HG02623 (cell line): ENCODE results near the gene CAMK1D.
"Not testable (repeated sequence)": the region's sequence is repeated elsewhere in the genome, so short reads cannot be mapped to it uniquely, and the experiment has no call there.

Experiments
- ATAC-seq: cut with Tn5 transposase; IDR thresholded peaks from one replicate; pipeline ENCODE4 v1.9.1; 2021; ENCODE audit warnings: moderate library complexity; ENCODE audit not compliant: unreplicated experiment

CAMK1D gene

DNA sequence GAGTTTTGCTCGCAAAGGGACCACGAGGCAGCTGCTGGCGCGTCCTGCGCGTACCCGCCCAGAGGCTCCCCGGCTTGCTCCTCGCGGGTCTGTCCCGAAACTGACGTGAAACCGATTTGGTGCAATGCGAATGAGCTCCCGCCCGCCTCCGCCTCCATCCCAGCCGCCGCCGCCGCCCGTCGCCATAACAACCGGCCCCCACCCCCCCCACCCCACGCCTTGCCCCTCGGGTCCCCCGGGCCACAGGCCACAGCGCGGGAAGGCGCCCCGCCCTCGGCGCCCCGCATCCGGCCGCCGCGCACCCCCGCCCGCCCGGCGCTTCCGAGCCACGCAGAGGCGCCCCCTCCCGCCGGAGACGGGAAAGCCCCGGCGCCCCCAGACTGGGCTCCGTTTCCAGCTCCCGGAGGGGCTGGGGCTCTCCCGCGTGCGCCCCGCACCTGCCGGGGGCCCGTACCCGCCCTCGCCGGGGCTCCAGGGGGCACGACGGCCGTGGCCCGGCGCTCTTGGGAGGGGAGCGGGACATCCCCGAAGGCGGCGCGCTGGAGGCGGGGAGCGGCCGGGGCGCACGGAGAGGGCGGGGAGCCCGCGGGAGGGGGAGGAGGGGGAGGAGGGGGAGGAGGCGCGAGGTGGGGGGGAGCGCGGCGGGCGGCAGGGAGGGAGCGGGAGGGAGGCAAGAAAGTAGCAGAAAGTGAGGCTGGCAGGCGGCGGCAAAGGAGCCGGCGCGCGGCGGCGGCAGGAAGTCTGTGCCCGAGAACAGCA, at the start of gene CAMK1D:
Gene CAMK1D, plus strand, starts transcription at position 678 of the 759 bp plus-strand sequence.
- ATAC-seq, result peak; percentile 42

DNA sequence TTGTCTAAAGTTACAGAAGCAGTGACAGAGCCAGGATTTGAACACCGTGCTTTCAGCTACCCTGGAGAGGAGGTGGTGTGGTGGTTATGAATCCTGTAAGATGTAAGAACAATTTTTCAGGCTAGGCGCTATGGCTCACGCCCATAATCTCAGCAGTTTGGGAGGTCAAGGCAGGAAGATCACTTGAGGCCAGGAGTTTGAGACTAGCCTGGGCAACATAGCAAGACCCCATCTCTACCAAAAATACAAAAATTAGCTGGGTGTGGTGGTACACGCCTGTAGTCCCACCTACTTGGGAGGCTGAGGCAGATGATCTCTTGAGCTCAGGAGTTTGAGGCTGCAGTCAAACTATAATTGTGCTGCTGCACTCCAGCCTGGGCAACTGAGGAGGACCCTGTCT, 48.3 kb upstream of the CAMK1D start:
- ATAC-seq, result not testable (repeated sequence)

DNA sequence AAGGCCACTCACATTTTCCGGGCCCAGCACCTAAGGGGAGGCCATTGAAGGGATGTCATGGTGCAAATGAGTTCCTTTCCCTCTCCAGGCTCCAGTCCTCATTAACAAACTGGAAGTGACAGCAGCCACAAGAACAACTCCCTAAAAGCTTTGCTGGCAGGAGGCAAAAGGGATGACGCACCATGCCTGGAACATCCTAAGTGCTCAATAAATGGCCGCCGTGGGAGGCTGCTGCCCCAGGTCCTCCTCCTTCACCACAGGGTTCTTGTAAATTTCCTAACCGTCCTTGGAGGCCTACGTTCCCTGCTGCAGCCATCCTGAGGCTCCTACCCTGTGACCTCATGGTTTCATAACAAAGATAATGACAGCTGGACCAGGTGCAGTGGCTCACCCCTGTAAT, 41.3 kb upstream of the CAMK1D start:
- ATAC-seq, result no peak

DNA sequence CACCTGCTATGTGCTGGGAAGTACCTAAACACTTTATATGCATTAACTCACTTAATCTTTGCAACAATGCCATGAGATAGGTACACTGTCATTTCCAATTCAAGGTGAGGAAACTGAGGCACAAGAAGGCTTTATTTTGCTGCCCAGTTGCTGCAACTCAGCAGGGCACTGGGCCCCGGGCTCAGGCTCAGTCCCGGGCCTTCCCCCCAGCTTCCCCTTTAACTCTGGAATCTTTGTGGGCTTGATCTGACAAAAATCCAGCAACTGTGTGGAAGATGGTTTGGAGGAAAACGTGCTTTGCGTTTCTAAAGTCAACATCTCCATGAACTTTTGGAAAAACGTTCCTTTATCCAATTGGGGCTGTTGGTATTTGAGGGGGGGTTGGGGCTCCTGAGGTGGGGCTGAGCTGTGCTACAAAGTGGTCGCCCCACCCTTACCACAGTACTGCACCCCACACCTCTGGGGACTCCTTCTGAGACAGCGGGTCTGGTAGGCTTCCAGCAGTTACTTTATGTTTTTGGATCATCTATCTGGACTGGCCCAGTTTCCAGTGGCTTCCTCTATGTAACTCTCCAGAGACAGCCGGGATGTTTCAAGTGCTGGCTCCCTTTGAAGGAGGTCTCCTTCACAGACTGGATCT, 40.5 kb upstream of the CAMK1D start:
- ATAC-seq, result no peak

DNA sequence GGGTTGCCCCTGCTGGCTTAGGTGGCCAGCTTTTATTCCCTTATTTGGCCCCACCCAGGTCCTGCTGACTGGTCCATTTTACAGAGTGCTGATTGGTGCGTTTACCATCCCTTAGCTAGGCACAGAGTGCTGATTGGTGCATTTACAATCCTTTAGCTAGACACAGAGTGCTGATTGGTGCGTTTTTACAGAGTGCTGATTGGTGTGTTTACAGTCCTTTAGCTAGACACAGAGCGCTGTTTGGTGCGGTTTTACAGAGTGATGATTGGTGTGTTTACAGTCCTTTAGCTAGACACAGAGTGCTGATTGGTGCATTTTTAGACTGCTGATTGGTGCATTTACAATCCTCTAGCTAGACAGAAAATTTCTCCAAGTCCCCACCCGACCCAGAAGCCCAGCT, 39.6 kb upstream of the CAMK1D start:
- not testable (repeated sequence) for ATAC-seq

DNA sequence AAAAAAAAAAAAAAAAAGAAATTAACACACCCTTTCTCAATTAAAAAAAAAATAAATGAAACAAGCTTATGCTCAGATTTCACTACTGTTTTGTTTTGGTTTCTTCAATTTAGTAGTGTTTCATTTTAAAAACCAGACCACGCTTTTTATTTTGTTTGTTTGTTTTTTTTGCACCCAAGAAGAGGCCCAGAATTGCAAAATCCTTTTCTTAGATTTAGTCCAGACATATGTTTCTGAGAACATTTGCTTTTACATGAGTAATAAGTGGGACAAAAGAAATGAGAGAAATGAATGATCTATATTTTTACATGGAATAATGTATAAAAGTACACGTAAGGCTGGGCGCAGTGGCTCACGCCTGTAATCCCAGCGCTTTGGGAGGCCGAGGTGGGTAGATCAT, 34.5 kb upstream of the CAMK1D start:
- ATAC-seq, result no peak

DNA sequence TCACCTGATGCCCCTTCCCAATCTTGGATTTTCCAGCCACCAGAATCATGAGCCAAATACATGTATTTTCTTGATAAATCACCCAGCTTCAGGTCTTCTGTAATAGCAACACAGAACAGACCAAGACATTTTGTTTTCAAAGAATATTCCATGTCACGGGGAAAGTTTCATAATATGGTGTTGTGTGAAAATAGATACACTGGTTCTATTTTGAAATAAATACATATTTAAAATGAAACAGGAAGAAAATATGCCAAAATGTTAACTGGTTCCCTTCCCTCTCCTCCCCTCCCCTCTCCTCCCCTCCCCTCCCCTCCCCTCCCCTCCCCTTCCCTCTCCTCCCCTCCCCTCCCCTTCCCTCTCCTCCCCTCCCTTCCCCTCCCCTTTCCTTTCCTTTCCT, 30.3 kb upstream of the CAMK1D start:
- ATAC-seq, result no peak

DNA sequence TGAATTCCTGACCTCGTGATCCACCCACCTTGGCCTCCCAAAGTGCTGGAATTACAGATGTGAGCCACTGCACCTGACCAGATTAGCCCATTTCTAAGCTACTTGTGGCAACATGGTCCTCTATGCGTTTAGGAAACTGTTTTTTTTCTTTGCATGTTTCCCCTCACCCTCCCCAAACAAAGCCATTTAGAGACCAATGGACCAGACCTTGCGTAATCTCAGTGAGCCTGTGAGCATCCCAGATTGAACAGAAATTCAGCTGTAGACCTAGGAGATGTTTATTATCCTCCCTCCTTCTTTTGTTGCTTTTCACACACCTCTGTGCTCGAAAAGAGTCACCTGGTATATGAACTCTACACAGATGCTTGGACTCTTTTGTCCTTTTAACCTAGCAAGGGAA, 28.5 kb upstream of the CAMK1D start:
- no peak for ATAC-seq

DNA sequence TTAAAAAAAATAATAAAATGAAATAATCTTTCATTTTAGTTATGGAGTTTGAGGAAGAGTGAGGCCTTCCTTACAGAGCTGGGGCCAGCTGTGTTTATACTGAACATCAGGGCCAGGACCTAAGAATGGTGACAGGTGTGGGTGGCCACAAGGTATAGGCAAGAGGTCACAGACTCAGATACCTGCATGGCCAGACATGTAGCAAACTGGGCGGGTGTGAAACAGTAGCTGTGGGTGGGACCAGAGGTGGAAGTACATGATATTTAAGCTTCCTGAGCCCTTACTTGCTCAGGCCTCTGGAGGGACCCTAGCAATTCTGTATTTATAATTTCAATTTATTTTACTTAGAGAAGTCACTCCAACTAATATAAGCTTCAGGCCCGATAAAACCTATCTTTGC, 27.7 kb upstream of the CAMK1D start:
- ATAC-seq, result no peak

DNA sequence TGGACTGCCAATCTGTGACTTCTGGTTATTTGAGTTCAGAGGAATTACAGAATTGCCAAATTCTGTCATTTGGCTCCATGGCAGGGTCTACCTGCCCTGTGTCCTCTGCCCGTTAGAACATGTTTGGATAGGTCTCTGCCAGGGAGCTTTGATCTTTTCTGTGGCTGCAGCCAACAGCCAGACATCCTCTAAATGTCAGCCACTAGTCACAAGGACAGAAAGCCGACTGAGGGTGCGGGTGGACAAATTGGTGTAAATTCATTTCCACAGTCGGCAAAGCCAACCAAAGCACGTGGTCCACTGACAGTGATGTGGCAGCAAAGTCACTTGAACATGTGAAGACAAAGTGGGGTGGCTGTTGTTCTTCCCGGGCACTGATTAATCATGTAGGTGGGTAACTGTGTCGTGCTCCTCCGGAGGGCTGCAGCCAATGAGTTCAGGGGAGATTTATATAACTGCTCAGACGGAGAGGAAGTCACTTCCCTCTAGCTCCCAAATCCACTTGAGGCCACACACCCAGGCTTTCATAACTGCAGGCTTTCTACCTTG, 26.7 kb upstream of the CAMK1D start:
- ATAC-seq, result no peak

DNA sequence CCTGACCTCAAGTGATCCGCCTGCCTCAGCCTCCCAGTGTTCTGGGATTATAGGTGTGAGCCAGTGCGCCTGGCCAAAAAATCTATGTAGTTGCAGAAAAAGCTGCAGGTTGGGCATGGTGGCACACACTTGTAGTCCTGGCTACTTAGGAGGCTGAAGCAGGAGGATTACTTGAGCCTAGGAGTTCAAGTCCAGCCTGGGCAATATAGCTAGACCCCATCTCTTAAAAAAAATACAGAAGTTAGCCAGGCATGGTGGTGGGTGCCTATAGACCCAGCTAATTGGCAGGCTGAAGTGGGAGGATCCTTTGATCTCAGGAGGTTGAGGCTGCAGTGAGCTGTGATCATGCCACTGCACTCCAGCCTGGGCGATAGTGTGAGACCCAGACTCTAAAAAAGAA, 24.8 kb upstream of the CAMK1D start:
- ATAC-seq, result no peak

DNA sequence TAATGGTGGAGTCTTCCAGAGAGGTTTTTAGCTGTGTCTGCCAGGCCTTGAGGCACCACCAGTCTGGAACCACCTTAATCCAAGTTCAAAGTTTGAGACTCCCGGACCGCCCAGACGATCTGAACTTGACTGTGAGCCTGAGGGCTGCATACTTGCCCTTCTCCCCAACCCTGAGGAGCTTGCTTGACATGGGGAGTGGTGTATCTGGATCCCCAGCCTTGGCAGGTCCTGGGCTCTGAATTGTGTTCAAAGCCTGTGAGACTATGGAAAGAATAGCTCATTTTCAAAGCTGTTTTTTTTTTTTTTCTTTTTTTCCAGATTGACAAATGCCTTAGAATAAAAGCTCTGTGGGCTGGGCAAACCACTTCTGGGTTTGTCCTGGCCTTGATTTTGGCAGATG, 22.3 kb upstream of the CAMK1D start:
- ATAC-seq, result no peak

DNA sequence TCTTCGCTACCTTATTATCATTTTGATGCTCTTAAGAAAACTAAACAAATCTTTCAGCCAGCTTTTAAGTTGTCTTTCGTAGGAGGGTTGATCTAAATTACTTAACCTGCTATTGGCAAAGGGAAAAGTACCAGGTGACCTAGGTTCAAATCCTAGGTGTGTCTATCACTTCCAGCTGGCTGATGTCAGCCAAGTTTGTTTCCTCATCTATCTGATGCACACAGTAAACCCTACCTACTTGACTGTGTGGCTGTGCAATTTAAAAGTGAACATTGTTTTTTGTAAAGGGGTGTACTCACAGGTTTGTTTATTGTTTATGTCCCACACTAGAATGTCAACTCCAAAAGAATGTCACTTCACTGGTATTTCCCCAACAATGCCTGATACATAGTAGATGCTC, 21.9 kb upstream of the CAMK1D start:
- no peak for ATAC-seq

DNA sequence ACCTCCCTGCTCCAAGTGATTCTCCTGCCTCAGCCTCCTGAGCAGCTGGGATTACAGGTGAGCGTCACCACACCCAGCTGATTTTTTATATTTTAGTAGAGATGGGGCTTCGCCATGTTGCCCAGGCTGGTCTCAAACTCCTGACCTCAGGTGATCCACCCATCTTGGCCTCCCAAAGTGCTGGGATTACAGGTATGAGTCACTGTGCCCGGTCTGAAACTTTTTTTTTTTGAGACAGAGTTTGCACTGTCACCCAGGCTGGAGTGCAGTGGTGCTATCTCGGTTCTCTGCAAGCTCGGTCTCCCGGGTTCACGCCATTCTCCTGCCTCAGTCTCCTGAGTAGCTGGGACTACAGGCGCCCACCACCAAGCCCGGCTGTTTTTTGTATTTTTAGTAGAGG, 21.0 kb upstream of the CAMK1D start:
- ATAC-seq, result not testable (repeated sequence)

DNA sequence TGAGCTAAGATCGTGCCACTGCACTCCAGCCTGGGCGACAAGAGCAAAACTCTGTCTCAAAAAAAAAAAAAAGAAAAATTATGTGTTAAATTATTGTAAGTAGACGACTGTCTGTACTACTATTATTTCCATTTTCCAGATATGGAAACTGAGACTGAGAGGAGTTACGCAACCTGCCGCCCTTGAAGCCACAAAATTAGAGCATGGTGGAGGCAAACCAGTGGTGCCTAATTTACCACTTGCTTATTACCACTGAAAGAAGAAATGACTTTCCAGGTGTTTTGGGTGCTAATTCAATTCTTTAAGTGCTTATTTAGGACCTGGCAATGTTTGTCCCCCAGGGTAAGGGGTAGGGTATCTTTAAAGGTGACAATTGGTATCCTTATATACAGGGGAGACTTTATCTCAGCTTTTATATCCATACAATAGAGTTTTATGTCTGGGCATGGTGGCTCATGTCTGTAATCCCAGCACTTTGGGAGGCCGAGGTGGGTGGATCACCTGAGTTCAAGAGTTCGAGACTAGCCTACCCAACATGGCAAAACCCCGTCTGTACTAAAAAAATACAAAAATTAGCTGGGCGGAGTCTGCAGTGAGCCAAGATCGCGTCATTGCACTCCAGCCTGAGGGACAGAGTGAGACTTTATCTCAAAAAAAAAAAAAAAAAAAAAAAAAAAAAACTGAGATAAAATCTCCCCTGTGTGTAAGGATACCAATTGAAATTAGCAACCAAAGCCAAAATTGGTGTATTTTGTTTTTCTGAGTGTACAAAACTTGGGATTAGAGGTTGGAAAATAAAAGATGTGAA, 16.6 kb upstream of the CAMK1D start:
- no peak for ATAC-seq

DNA sequence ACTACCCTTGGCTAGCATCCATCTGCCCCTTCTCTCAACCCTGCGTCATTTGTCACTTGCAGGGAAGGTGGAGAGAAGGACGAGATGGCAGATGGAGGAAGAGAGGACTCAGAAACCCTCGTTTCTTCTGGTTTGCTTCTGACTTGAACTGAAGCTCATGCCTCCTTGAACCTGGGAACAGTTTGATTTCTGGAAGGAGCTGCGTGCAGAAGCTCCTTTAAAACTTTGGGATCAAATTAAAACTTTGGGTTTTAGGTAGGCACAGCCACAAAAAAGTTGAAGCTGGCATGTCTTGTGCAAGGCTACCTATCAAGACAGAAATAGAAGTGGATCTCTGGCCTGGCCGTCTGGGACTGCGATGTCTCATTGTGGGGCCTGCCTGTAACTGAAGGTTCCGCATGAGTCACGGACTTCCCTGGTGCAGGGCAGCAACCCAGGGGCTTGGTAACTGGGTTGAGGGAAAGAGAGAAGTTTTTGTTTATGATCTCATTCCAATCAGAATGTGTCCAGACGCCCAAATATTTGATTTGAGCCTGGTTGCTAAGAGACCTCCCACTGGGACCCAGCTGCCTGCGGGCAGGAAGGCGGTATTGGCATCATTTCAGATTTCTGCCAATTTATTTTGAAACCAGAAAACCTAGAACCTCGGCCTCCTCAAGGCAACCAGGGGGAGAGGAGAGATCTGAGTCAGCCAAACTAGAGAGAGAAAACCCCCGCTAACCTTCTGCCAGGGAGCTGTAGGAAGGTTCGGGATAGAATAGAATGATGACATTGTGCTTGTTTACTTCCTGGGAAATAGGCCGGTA, 15.8 kb upstream of the CAMK1D start:
- peak; percentile 71 for ATAC-seq

DNA sequence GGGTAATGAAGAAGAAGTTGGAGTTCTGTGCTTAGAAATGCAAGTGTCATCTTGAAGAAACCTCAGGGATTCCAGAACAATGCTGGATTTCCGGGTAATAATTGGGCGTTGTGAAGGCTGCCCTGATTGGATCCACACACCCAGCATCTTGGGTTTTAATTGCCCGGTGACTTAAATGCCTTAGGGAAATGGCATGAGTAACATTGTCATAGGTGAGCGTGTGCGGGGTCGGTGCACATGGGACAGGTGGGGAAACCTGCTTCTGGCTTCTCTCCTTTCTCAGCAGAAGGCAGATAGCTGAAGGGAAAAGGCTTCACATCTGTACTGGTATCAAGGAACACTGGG, 15.2 kb upstream of the CAMK1D start:
- ATAC-seq, result no peak

DNA sequence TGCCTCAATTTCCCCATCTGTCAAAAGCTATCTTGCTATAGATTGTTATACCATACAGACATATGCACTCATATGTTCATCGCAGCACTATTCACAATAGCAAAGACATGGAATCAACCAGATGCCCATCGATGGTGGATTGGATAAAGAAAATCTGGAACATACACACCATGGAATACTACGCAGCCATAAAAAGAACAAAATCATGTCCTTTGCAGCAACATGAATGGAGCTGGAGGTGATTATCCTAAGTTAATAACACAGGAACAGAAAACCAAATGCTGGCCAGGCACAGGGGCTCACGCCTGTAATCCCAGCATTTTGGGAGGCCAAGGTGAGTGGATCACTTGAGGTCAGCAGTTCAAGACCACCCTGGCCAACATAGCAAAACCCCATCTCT, 14.2 kb upstream of the CAMK1D start:
- ATAC-seq, result not testable (repeated sequence)

DNA sequence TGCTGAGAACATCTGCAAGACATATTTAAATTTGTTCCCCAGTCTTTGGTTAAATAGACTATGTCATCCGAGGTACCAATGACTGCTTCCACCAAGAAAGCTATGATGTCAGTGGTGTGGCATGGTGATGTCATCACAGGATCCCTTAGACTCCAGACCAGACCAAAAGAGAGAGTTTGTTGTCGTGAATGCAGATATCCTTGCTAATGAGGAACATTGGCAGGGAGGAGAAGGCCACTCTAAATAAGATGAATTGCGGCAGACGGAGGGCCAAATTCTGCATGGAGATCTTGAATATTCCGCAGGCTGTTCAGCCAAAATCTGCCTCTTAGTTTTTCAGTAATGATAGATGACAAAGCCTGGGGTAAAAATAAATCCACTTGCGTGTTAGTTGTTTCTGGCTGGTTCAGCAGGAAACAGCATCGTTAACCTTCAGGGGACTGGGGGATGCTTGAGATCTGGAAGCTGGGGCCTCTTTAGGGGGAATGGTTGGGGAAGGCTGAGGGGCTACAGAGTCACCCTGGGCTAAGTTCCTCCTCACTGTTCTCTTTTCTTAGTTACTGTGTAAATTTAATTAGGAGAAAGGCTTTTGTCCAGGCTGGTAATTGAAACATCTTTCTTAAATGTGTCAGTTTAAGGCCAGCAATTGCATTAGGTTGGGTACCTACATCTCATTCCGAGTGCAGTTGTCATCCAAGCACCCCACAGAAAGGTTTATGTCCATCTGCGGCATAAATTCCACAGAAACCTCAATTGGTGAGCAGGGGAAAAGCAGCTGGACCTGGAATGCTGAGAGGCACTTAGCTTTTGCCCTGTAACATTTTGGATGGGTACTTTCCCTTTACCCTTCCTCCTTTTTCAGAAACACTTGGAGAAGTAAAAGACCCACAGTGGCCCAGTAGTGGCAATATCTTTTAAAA, 11.6 kb upstream of the CAMK1D start:
- ATAC-seq, result no peak

DNA sequence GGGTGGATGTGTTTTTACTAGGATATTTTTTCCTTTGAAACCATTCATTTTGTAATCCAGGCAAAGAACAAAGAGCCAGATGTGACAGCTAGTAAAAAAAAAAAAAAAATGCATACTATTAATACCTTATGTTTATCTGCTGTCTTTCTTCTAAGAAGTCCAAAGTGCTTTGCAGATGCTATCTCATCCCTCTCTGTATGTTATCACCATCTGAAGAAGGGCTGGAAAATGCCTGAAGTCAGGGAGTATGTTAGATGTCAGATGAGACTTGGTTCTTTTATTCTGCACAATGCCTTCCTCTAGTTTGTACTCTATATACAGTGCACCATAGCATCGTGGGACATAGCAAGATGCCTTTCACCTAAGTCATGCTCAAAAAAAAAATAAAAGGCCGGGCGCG, 10.4 kb upstream of the CAMK1D start:
- no peak for ATAC-seq
